Measurements from ENCODE around the gene PCDH9. TPM values are rescaled to one million over a fixed set of nuclear protein-coding genes. Genes with fewer than 3 reads are reported as not detected.

Gene PCDH9
- total and polyA plus RNA-seq, 2 experiments from 2014 or later = 0.31 to 0.52 TPM

DNA sequence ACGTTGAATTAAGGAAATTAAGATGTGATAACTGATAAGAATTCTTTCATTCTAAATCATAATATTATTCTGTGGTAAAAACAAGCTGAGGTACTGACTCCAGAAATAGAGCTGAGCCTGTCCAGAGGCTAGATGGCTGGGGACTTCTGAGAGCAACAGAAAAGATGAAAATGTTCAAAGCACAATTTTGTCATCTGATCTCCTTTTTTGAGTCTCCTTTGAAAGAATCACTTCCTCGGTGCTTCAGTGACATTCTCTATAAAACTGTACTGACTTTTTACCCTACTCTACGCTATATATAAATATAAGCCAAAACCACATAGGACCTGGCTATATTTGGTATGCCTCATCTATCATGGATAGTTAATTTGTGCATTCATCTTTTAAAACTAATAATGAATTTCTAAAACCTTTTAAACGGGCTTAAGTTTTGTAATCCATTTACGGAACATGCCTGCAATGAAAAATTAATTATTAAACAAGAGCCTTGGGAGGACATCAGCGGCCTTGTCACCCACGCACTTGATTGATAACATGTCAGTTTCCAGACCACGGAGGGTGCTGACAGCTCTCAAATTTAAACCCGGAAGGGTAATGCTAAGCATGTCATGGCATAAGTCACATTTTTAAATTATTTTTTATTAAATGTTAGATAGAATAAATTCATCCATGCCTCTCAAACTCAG is 235.5 kb downstream of the PCDH9 start (continued):
- TF ChIP-seq, protein P1, sequence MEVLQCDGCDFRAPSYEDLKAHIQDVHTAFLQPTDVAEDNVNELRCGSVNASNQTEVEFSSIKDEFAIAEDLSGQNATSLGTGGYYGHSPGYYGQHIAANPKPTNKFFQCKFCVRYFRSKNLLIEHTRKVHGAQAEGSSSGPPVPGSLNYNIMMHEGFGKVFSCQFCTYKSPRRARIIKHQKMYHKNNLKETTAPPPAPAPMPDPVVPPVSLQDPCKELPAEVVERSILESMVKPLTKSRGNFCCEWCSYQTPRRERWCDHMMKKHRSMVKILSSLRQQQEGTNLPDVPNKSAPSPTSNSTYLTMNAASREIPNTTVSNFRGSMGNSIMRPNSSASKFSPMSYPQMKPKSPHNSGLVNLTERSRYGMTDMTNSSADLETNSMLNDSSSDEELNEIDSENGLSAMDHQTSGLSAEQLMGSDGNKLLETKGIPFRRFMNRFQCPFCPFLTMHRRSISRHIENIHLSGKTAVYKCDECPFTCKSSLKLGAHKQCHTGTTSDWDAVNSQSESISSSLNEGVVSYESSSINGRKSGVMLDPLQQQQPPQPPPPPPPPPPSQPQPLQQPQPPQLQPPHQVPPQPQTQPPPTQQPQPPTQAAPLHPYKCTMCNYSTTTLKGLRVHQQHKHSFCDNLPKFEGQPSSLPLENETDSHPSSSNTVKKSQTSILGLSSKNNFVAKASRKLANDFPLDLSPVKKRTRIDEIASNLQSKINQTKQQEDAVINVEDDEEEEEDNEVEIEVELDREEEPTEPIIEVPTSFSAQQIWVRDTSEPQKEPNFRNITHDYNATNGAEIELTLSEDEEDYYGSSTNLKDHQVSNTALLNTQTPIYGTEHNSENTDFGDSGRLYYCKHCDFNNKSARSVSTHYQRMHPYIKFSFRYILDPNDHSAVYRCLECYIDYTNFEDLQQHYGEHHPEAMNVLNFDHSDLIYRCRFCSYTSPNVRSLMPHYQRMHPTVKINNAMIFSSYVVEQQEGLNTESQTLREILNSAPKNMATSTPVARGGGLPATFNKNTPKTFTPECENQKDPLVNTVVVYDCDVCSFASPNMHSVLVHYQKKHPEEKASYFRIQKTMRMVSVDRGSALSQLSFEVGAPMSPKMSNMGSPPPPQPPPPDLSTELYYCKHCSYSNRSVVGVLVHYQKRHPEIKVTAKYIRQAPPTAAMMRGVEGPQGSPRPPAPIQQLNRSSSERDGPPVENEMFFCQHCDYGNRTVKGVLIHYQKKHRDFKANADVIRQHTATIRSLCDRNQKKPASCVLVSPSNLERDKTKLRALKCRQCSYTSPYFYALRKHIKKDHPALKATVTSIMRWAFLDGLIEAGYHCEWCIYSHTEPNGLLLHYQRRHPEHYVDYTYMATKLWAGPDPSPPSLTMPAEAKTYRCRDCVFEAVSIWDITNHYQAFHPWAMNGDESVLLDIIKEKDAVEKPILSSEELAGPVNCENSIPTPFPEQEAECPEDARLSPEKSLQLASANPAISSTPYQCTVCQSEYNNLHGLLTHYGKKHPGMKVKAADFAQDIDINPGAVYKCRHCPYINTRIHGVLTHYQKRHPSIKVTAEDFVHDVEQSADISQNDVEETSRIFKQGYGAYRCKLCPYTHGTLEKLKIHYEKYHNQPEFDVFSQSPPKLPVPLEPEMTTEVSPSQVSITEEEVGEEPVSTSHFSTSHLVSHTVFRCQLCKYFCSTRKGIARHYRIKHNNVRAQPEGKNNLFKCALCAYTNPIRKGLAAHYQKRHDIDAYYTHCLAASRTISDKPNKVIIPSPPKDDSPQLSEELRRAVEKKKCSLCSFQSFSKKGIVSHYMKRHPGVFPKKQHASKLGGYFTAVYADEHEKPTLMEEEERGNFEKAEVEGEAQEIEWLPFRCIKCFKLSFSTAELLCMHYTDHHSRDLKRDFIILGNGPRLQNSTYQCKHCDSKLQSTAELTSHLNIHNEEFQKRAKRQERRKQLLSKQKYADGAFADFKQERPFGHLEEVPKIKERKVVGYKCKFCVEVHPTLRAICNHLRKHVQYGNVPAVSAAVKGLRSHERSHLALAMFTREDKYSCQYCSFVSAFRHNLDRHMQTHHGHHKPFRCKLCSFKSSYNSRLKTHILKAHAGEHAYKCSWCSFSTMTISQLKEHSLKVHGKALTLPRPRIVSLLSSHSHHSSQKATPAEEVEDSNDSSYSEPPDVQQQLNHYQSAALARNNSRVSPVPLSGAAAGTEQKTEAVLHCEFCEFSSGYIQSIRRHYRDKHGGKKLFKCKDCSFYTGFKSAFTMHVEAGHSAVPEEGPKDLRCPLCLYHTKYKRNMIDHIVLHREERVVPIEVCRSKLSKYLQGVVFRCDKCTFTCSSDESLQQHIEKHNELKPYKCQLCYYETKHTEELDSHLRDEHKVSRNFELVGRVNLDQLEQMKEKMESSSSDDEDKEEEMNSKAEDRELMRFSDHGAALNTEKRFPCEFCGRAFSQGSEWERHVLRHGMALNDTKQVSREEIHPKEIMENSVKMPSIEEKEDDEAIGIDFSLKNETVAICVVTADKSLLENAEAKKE (CRISPR knock-in tag; IDR thresholded peaks at IDR 0.05) = no peak
- TF ChIP-seq ZNF114 (CRISPR knock-in tag; IDR thresholded peaks at IDR 0.05) (no peak), STAT1 (IDR thresholded peaks at IDR 0.05; ENCODE audit: unreplicated experiment) (no peak), CREB1 (CRISPR knock-in tag; IDR thresholded peaks at IDR 0.05; ENCODE audit: low read depth) (no peak), EZH2phosphoT487 (IDR thresholded peaks at IDR 0.05; ENCODE audit: unreplicated experiment) (no peak)

DNA sequence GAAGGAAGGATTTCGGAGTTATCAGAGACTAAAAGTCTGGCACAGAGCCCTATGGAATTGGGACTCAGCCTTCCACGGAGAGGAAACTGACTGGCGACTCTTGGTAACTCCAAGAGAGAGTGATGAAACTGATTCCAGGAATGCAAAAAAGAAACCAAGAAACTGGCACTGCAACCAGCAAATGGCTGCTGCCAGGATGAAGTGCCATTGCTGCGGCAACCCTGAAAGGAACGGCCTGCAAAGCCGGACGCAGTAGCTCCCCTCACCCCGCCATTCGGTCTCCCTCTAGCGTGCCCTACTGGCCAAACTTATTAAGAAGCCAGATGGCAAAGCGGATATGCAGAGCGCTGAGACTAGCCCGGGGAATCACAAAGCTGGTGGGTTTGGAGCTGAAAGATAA is 236.0 kb downstream of the PCDH9 start:
- no peaks in the 10 kb centered on the region for H3F3A ChIP-seq (replicated peaks; ENCODE audit: low read depth)
- peak overlapping the region; percentile 86; the same call in 1 of the 2 replicates for H2AFZ ChIP-seq
- no peaks in the 10 kb centered on the region for H3K79me2 ChIP-seq (replicated peaks; ENCODE audit: insufficient read depth)
- H3K9me2 ChIP-seq (ENCODE audit: insufficient read depth) = no peaks in the 10 kb centered on the region
- H3K4me2 ChIP-seq = peak overlapping the region; percentile 48
- H3K27me3 ChIP-seq (ENCODE audit: insufficient read depth) = no peaks in the 10 kb centered on the region
- DNase-seq (ENCODE audit: low spot score) = peak; percentile 95
- H3K27ac Mint-ChIP-seq = peak overlapping the region; percentile 61; the same call in 1 of the 2 replicates
- peak; percentile 100 for ATAC-seq
- no peaks in the 10 kb centered on the region for H3K36me3 ChIP-seq (ENCODE audit: insufficient read depth)
- H4K20me1 ChIP-seq (replicated peaks; ENCODE audit: insufficient read depth) = no peaks in the 10 kb centered on the region
- peaks cover 22% of the 10 kb centered on the region for H3K4me1 Mint-ChIP-seq
- no peak overlapping the region for H3K27ac ChIP-seq (ENCODE audit: low read depth)
- H3K4me3 Mint-ChIP-seq = peak overlapping the region; percentile 40; the same call in 2 of the 3 replicates
- peaks cover 15% of the 10 kb centered on the region; the same call in 1 of the 2 replicates for H3K4me1 ChIP-seq (ENCODE audit: insufficient read depth)
- peaks cover 3% of the 10 kb centered on the region for H3K27me3 Mint-ChIP-seq (ENCODE audit: insufficient read depth, low read depth, poor library complexity)
- peak overlapping the region; percentile 33; the same call in 1 of the 2 replicates for H3K4me3 ChIP-seq
- TF ChIP-seq ETS1 (IDR thresholded peaks at IDR 0.05) (peak; percentile 46; the same call in 1 of the 2 replicates), JUNB (IDR thresholded peaks at IDR 0.05; ENCODE audit: unreplicated experiment) (no peak), ZNF331 (CRISPR knock-in tag; IDR thresholded peaks at IDR 0.05; ENCODE audit: low read depth) (no peak), POLR2AphosphoS5 (IDR thresholded peaks at IDR 0.05; ENCODE audit: low read depth) (no peak)
- TF ChIP-seq, protein P2, sequence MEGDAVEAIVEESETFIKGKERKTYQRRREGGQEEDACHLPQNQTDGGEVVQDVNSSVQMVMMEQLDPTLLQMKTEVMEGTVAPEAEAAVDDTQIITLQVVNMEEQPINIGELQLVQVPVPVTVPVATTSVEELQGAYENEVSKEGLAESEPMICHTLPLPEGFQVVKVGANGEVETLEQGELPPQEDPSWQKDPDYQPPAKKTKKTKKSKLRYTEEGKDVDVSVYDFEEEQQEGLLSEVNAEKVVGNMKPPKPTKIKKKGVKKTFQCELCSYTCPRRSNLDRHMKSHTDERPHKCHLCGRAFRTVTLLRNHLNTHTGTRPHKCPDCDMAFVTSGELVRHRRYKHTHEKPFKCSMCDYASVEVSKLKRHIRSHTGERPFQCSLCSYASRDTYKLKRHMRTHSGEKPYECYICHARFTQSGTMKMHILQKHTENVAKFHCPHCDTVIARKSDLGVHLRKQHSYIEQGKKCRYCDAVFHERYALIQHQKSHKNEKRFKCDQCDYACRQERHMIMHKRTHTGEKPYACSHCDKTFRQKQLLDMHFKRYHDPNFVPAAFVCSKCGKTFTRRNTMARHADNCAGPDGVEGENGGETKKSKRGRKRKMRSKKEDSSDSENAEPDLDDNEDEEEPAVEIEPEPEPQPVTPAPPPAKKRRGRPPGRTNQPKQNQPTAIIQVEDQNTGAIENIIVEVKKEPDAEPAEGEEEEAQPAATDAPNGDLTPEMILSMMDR (conservative IDR thresholded peaks at IDR 0.05; ENCODE audit: low read depth in 2 of 2) = peak; percentile 81 to 91
- no peaks in the 10 kb centered on the region for H3K9me3 Mint-ChIP-seq
- H3K36me3 Mint-ChIP-seq (ENCODE audit: low read depth) = no peaks in the 10 kb centered on the region

All from GM23338 (cell line).